Activated gamma-delta T cell (primary cell): ENCODE results near the gene RPLP1.
"Not testable (repeated sequence)": the region's sequence is repeated elsewhere in the genome, so short reads cannot be mapped to it uniquely, and the experiment has no call there.

Experiments used
- DNase-seq: peaks from one replicate; lab custom pipeline; 2025; lab: John Stamatoyannopoulos, UW

The RPLP1 gene

DNA sequence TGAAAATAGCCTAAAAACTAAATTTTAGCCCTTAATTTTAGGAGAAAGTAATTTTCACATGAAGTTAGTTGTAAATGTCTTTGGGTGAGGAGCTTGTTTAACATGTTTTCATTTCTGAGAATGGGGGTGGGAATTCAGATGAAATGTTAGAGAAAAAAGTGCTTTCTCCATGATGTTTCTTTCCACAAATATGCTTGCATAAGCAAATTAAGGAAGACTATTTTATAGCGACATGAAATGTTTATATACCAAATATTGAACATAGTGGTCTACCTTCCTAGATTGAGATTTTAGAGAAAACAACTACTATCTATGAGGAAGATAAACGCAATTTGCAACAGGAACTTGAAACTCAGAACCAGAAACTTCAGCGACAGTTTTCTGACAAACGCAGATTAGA lies 13.0 kb upstream of the RPLP1 start:
- no peak for DNase-seq

DNA sequence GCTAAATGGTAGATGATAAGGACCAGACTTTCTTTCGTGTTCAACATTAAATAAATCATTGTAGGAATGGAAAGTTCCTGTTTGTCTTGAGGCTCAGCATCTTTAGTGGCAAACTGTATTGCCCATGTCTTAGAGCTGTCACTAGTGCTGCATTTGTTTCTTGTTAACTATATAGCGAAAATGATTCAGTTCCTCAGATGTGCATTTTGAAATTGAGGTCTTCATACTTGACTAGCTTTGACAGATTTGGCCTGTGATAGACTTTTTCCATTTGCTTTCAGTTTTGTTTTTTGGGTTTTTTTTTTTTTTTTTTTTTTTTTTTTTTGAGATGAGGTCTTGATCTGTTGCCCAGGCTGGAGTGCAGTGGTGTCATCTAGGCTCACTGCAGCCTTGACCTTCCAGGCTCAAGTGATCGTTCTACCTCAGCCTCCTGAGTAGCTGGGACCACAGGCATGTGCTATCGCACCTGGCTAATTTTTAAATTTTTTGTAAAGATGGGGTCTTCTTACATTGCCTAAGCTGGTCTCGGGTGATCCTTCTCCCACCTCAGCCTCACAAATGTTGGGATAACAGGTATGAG lies 9.5 kb upstream of the RPLP1 start:
- no peak for DNase-seq

DNA sequence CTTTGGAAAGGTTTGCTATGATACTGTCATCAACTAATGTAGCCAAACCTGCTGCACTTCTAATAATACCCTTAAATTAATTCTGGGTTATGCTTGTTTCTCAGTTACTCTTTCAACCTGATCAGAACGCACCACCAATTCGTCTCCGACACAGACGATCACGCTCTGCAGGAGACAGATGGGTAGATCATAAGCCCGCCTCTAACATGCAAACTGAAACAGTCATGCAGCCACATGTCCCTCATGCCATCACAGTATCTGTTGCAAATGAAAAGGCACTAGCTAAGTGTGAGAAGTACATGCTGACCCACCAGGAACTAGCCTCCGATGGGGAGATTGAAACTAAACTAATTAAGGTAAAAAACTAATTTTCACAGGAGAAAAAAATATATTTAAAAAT lies 7.9 kb upstream of the RPLP1 start:
- DNase-seq: no peak

DNA sequence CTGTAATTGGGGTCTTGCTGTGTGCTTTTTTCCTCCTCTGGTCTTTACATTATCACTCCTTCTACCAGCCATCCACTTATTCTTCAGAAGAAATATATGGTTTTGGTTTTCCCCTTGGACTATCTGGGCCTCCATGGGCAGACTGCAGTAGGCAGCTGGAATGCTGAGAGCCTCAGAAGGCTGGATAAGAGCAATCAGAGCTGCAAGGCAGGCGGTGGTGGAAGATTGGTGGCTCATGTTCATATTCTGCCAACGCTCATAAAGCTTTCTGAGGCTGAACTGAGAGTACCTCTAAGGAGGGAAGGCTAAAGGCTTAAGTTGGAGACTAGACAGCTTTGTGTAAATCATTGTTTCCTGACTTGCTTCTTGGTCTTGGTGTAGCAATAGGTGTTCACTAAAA lies 5.7 kb upstream of the RPLP1 start:
- DNase-seq: no peak

DNA sequence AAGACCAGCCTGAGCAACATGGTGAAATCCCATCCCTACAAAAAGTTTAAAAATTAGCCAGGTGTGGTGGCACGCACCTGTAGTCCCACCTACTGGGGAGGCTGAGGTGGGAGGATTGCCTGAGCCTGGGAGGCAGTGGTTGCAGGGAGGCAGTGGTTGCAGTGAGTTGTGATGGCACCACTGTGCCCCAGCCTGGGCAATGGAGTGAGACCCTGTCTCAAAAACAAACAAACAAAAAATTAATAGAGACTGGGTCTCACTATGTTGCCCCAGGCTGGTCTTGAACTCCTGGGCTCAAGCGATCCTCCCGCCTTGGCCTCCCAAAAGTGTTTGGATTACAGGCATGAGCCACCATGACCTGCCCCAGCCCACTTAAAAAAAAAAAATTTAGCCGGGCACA lies 2.4 kb upstream of the RPLP1 start:
- not testable (repeated sequence) for DNase-seq

DNA sequence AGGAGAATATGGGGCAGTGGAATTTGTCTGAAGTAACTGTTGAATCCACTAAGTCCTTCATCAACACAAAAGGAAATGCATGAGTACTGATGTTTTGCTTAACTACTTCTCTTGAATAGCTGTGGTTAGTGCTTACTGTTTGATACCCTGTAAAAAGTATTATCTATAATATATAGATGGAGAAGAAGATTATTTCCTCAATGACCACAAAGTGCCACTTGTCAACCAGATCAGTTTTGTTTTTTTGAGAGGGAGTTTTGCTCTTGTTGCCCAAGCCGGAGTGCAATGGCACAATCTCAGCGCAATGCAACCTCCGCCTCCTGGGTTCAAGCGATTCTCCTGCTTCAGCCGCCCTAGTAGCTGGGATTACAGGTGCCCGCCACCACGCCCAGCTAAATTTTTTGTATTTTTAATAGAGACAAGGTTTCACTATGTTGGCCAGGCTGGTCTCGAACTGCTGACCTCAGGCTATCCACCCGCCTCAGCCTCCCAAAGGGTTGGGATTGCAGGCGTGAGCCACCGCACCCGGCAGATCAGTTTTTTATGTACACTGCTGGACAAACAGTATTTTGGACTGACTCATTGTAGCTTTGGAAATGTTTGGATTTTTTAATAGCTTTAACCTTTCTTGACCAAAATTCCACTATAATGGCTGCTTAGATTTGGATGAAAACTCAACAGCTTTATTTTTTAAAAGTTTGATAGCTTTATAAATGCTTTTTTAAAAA lies 1.5 kb upstream of the RPLP1 start:
- DNase-seq: no peak

DNA sequence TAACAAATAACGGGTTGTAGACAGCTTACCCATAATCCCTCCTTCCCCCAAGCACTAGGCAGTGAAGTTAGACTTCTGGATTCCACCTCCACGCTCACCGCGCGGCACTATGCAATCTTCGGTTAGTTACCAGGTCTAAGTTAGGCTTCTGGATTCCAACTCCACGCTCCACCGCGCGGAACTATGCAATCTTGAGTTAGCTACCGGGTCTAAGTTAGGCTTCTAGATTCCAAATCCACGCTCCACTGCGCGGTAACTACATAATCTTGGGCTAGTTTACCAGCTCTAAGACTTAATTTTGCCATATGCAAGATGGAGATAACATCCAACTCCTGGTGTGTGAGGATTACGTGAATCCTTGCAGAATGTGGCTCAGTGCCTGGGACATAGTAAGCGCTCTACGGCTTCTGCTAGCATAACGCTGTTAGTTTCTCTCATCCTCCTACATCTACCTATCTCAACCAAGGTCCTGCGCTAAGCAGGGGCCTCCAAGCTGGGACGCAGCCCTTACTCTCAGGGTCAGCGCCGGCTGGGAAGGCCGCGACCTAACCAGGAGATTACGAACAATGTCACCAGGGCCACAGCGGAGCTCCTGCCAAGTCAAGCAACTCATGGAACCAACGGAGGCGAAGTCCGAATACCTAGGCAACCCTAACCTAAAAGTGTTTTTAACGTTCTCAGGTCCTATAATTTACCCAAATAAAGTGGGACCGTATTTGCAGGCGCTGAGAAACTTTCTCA lies 497 bp upstream of the RPLP1 start:
- no peak for DNase-seq

DNA sequence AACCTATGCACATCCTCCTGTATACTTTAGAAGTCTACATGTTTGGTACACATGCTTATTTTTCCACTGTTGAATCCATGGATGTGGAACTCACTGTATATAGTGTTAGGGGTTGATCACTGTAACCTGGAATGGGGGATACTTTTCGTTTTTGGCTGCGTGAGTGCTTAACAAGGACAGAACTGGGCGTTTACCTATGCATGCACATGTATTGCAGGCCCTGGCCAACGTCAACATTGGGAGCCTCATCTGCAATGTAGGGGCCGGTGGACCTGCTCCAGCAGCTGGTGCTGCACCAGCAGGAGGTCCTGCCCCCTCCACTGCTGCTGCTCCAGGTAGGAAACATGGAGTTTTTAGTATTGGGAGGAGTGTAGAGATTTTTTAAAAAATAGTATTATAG lies 2.3 kb downstream of the RPLP1 start:
- DNase-seq: no peak

DNA sequence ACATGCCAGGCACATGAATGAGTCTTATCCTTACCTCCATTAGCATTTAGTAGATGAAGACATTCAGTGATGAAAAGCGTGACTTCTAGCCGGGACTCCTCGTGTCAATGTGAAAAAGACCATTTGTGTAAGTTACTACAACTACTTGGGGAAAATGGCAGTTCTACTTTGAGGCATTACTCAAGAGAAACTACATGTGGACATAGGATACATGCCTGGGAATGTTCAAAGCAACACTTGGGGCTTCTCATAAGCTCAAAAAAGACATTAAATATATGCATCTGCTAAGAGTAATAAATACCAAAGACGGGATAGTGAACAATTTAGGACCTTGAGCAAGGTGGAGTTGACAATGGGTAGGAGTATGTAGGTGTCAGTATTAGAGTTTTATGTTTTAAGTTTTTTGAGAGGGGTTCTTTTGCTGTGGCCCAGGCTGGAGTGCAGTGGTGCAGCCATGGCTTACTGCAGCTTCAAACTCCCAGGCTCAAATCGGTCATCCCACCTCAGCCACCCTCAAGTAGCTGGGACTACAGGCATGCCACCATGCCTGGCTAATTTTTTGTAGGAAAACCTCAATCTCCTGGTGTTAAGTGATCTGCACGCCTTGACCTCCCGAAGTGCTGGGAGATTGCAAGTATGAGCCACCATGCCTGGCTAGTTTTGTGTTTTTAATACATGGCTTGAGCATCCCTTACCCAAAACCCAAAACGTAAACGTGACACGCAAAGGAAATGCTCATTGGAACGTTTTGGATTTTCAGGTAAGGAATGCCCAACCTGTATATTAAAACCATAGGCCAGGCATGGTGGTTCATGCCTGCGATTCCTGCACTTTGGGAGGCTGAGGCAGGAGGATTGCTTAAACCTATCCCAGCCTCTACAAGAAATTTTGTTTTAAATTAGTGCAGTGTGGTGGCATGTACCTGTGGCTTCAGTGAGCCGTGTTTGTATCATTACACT lies 3.9 kb downstream of the RPLP1 start:
- no peak for DNase-seq

DNA sequence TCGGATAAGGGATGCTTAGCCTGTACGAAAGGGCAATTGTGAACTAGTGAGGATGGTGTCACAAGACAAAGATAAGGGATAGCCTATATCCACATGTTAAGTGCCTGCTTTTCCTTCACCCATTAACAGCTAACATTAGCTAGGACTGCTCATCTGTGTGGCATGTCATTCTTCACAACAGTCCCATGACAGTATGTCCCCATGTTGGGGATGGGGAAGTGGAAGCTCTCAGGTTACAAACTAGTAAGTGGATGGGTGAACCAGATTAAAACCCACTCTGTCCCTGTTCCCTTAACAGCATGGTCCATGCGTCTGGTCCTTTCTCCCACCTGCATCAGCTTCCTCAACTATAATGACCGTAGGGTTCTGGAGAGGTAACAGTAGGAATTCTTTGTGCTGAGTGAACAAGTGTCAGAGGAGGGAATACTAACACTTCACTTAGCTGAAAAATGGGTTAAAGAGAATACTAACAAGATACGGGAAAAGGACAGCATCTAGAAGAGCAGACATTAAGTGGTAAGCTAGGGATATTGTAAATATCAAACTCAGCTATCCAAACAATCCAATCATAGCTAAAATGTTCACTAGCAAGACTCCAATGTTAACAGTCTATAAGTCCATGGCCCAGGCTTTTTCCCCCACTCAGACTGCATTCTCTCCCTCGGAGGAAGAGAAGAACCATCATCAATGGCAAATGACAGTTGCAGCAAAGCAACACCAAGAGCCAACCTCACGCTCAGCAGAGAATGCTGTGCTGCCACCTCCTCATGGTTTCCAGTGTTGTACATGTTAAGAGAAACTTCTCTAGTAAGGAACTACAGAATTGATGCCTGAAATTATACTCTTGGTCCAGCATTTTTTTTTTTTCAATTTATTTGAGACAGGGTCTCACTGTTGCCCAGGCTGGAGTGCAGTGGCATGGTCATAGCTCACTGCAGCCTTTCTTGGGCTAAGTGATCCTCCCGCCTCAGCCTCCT lies 5.0 kb downstream of the RPLP1 start:
- no peak for DNase-seq

DNA sequence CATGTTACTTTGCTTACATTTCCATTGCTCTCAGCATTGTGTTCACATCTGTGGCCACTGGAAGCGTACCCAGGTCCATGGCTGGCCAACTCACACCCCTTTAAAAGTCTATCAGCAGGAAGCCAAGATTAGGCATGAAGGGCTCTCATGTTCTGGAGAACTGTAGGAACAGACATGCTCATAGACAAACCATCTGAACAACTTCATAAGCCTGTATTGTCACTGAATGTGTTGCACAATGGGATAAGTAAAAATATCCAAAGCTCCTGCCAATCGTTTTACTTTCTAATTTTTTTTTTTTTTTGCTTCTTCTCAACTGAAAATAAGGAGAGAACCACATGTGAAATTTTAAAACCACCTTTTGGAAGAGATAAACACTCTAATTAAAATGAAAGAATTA lies 6.4 kb downstream of the RPLP1 start:
- no peak for DNase-seq

DNA sequence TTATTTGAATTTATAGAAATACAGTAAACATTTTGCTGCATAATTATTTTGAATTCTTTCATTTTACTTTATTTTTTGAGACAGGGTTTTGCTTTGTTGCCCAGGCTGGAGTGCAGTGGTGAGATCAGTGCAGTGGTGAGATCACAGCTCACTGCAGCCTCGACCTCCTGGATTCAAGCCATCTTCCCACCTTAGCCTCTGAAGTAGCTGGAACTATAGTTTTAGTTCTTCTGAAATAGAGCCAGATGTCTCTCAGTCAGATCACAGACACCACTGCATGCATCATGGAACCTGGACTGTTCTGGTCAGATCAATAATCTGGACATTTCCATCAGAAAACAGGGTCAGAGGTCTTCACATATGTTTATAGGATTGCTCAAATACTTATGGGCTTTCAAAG lies 7.9 kb downstream of the RPLP1 start:
- DNase-seq: no peak

DNA sequence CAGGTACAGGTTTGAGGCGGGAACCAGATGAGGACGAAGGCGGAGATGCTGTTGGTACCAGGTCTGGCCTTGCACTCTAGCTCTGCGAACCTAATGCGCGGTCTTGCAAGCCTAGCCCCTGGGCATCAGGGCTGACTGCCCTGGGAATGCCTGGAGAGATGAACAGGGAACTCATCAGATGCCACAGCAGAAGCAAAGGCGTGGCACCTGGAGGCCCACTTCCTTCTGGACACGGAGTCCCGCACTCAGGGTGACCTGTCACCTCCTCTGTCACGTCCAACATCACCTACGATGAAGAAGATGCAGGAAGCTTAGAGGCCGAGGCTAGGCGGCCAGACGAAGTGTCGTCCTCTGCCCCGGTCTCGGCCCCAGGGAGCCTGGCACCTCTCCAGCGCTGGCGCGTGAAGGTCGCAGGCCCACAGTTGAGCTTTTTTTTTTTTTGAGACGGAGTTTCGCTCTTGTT lies 9.4 kb downstream of the RPLP1 start:
- no peak for DNase-seq

DNA sequence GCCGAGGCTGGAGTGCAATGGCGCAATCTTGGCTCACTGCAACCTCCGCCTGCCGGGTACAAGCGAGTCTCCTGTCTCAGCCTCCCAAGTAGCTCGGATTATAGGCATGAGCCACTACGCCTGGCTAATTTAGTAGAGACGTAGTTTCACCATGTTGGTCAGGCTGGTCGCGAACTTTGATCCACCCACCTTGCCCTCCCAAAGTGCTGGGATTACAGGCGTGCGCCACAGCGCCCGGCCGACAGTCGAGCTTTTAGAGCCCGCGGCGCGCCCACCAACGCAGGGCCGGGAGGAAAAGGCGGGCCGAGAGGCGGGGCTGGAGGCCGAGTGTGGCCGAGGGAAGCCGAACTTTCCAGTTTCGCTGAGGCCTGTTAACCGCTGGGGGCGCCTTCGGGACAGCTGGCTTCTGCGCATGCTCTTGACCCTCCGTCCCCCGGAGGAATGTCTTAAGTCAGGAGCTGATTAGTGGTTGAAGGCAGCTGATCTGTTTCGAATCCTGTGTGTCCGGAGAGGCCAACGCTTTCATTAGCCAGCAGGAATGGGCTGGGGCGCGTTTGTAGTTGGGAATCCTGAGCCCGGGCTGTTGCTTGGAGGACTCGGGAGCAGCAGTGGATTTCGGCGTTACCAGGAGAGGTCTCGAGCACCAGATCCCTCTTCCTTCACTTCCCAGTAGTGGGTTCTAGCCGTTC lies 10.0 kb downstream of the RPLP1 start:
- DNase-seq: peak; percentile 73

DNA sequence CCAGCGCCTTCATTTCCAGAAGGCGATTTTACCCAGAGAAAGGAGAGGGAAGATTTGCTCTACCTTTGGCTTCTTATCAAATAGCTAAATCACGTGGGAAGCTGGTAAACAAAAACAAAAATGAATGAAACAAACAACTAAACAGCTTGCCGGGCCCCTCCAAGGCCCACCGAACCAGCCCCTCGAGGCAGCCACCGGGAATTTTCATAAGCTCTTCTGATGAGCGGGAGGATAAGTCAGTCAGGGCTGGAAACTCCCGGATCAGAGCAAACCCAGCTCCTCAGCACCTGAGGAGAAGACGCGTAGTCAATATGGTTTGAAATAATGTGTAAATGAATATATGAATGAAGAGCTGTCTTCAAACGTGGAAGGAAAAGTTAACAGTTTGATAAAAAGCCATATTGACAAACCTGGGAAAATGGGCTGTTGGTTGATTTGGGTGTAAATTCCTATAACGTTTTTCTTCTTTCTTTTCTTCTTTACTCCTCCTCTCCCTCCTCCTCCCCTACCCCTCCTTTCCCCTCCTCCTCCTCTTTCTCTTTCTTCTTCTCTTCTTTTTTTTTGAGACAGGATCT lies 10.7 kb downstream of the RPLP1 start:
- DNase-seq: no peak

DNA sequence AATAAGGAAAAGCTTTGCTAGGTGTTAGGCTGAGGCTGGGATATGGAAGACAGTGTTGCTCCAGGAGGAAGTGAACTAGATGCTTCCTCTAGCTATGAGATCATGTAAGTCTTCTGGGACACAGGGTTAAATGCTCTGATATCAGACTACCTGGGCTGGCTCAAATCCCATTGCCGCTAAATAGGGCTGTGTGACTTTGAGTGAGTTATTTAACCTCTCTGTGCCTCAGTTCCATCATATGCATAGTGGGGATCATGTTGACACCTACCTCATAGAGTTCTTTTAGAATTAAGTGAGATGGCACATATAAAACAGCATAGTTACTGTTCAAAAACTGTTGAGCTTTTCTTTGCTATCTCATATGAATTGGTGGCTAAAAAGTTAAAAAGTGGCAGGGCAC lies 12.6 kb downstream of the RPLP1 start:
- no peak for DNase-seq

DNA sequence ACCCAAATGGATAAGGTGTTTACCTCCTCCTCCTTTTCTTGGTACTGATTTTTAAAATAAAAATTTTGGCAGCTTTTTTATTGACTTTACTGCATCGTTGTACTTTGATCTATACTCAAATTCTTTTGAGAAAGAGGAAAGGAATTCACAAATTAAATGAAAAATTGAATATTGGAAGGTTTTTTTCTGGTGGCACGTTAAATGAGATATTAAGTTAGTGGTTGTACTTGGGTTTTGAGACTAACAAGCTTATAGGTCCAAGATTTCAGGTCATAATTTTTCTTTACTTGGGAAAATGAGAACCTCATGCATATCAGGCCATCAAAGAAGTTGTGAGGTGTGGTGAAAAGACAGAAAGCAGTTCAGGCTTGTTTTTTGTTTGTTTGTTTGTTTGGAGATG lies 14.1 kb downstream of the RPLP1 start:
- DNase-seq: no peak

DNA sequence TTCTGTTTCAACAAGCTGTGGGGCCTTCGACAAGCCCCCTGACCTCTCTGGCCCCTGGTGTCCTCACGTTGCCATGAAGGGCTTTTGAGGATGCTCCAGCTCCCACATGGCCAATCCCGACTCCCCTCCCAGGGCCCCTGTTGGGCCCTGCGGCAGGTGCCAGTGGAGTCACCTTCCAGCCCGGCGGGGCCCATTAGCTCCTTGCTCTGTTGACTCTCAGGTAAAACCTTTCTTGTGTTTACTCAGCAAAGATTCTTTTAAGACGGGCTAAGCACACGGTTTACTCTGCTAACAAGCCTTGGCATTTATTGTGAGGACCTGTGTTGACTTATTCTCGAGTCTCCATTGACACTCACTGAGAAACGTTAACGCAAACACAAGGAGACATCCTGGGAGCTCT lies 15.0 kb downstream of the RPLP1 start:
- no peak for DNase-seq

DNA sequence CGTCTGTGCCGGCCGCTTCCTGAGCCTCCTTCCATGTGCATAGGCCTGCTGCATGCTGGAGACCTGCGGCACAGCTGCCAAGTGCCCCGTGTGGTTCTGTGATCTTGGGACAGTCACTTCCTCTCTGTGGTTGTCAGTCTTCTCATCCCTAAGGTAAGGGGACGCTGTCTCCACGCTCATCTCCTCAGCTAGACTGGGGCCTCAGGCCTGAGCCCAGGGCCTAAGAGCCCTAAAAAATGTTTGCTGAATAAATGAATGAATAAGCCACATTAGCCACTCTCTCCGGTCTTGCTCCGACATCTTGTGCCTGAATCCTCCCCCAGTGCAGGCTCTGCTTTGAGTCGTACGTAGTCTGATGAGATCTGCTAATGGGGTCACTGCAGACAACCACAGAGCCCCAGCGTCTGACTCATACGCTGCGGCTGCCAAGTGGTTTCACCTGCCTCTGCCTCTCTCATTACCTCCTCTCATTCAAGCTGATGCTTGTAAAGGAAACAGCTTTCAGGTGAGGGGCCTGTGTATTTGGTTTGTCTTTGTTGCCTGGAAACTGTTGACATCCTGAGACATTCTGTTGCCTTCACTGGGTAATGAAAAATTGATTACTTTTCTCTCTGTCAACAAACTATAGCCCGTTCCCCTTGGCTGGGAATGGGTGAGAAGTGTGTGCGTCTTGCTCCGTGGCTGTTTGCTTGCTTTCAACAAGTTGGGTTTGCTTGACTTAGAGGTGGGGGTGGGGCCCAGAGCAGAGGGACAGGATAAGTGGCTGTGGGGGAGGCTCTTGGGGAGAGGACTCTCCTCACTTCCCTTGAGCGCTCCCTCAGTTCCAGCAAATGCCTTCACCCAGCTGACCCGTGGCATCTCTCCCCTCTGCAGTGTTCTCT lies 15.9 kb downstream of the RPLP1 start:
- DNase-seq: peak; percentile 59
